HEK293T (cell line): Measurements from ENCODE around the gene TCF7.

Experiments
- ARNT ChIP-seq: fragments of 450-650 bp; IDR thresholded peaks from 2 replicates; pipeline ENCODE4 v1.6.1; 2017; ENCODE audit warnings: mild to moderate bottlenecking
- BHLHE40 ChIP-seq: fragments of 450-650 bp; IDR thresholded peaks from 2 replicates; pipeline ENCODE4 v1.6.1; 2016; ENCODE audit warnings: mild to moderate bottlenecking, moderate library complexity, borderline replicate concordance
- ELF4 ChIP-seq: fragments of 450-650 bp; IDR thresholded peaks from 2 replicates; pipeline ENCODE4 v1.6.1; 2017; ENCODE audit warnings: antibody characterized with exemption
- FOXM1 ChIP-seq: fragments of 450-650 bp; IDR thresholded peaks from 2 replicates; pipeline ENCODE4 v1.6.1; 2017; ENCODE audit warnings: mild to moderate bottlenecking, borderline replicate concordance
- HDGF ChIP-seq: fragments of 450-650 bp; IDR thresholded peaks from 2 replicates; pipeline ENCODE4 v1.6.1; 2017; ENCODE audit warnings: antibody characterized with exemption, borderline replicate concordance
- LEF1 ChIP-seq: fragments of 450-650 bp; IDR thresholded peaks from 2 replicates; pipeline ENCODE4 v1.6.1; 2017; ENCODE audit warnings: mild to moderate bottlenecking, borderline replicate concordance
- PKNOX1 ChIP-seq: fragments of 450-650 bp; IDR thresholded peaks from 2 replicates; pipeline ENCODE4 v1.6.1; 2016
- SP1 ChIP-seq: fragments of 450-650 bp; IDR thresholded peaks from 2 replicates; pipeline ENCODE4 v1.6.1; 2017
- SUZ12 ChIP-seq: fragments of 450-650 bp; IDR thresholded peaks from 2 replicates; pipeline ENCODE4 v1.6.1; 2016; ENCODE audit warnings: mild to moderate bottlenecking
- TARDBP ChIP-seq: fragments of 450-650 bp; IDR thresholded peaks from 2 replicates; pipeline ENCODE4 v1.6.1; 2016
- ZNF384 ChIP-seq: fragments of 450-650 bp; IDR thresholded peaks from 2 replicates; pipeline ENCODE4 v1.6.1; 2016

GRCh38 chr5:134161513-134162395 is 47.3 kb downstream of the TCF7 start:
- TF ChIP-seq ZNF384 (no peak), SP1 (no peak), SUZ12 (no peak), TARDBP (no peak), HDGF (no peak), BHLHE40 (no peak), ELF4 (no peak), ARNT (no peak), PKNOX1 (no peak), FOXM1 (no peak), LEF1 (no peak)
